K562 (cell line): ENCODE results near the gene MAGI3. TPM values are rescaled to one million over a fixed set of nuclear protein-coding genes. Genes with fewer than 3 reads are reported as not detected.

Experiments
- ATAC-seq: fragments of 200-7000 bp; cut with Tn5 transposase; 3 replicates; pipeline ENCODE4 v1.9.1; 2020; ENCODE audit warnings: moderate library complexity
- BruUV-seq: library from RNA; stranded (reverse); fragments of 400-500 nt; replicated peaks from 2 replicates; lab custom pipeline; 2021; lab: Mats Ljungman, UMichigan
- CTCF ChIA-PET: fragments of 300-600 bp; formaldehyde crosslinking; extraction: SDS; loops from one replicate; lab custom pipeline; 2021; ENCODE audit warnings: low intra/inter-chr PET ratio; lab: Yijun Ruan, JAX
- POLR2A ChIA-PET: fragments of 300-600, 350-650 bp; sonication (Branson Sonifier 250); formaldehyde crosslinking; extraction: SDS; loops from one replicate; lab custom pipeline; 2021; ENCODE audit warnings: antibody characterized with exemption, inconsistent platforms; lab: Yijun Ruan, JAX
- DNase-seq, 4 experiments: peaks; one replicate each; pipeline versions ENCODE4 v3.0.0 to v3.0.0-alpha.2; 2011 to 2018; ENCODE audit warnings: low spot score in 3 of 4, mixed read lengths in 3 of 4; ENCODE audit errors: extremely low read depth in 1 of 4
- FAIRE-seq: peaks from 2 replicates; lab custom pipeline; 2011; peaks lifted over from hg19 to GRCh38; lab: Jason Lieb, UNC
- H2AFZ ChIP-seq: 2 replicates; pipeline ENCODE4 v1.6.0; 2011; ENCODE audit warnings: low read depth, low read length, control low read depth, inconsistent platforms
- H3K27ac ChIP-seq: fragments of 200-600 bp; 3 replicates; pipeline ENCODE4 v1.8.0; 2011; ENCODE audit warnings: low read depth, mild to moderate bottlenecking, control low read depth, inconsistent platforms, low read length, moderate library complexity, mixed read lengths; ENCODE audit errors: extremely low read depth
- H3K27me3 ChIP-seq, 2 experiments: fragments of 300-600 bp in 1 of 2; 2 replicates in 1 of 2; 3 replicates in 1 of 2; pipeline versions ENCODE4 v1.6.0 to v1.8.0; 2011; ENCODE audit warnings: inconsistent platforms in 2 of 2, low read length in 2 of 2, mild to moderate bottlenecking in 1 of 2, mixed read lengths in 1 of 2, moderate library complexity in 1 of 2; ENCODE audit not compliant: control insufficient read depth in 2 of 2, insufficient read depth in 2 of 2
- H3K36me3 ChIP-seq: fragments of 300-600 bp; 3 replicates; pipeline ENCODE4 v1.8.0; 2011; ENCODE audit warnings: mild to moderate bottlenecking, low read length, inconsistent platforms; ENCODE audit not compliant: control insufficient read depth, insufficient read depth
- H3K4me1 ChIP-seq, 2 experiments: fragments of 200-600 bp in 1 of 2; replicated peaks in 1 of 2; 2 replicates in 1 of 2; 3 replicates in 1 of 2; pipeline versions ENCODE4 v1.5.1 to v1.8.0; 2011; ENCODE audit warnings: inconsistent platforms in 2 of 2, low read length in 2 of 2, mild to moderate bottlenecking in 1 of 2, mixed read lengths in 1 of 2, moderate library complexity in 1 of 2; ENCODE audit not compliant: control insufficient read depth in 2 of 2, insufficient read depth in 2 of 2
- H3K4me2 ChIP-seq: 2 replicates; pipeline ENCODE4 v1.6.1; 2011; ENCODE audit warnings: low read length, control low read depth, inconsistent platforms, mixed read lengths; ENCODE audit not compliant: insufficient read depth
- H3K4me3 ChIP-seq: fragments of 200-600 bp; sonication (generic), shearing (Covaris generic); 2 replicates; pipeline ENCODE4 v1.5.1; 2016; ENCODE audit warnings: control low read depth, inconsistent platforms
- H3K79me2 ChIP-seq: fragments of 200-600 bp; 3 replicates; pipeline ENCODE4 v1.8.0; 2011; ENCODE audit warnings: low read length, inconsistent platforms; ENCODE audit not compliant: control insufficient read depth, insufficient read depth
- H3K9ac ChIP-seq, 2 experiments: 2 replicates each; pipeline versions ENCODE4 v1.6.0 to v1.6.1; 2011; ENCODE audit warnings: low read depth in 2 of 2, low read length in 2 of 2, control low read depth in 1 of 2, inconsistent platforms in 1 of 2, mild to moderate bottlenecking in 1 of 2, mixed read lengths in 1 of 2; ENCODE audit not compliant: insufficient read depth in 1 of 2
- H3K9me1 ChIP-seq: one replicate; pipeline ENCODE4 v1.6.0; 2011; ENCODE audit warnings: inconsistent platforms, mild to moderate bottlenecking, low read length, moderate library complexity; ENCODE audit not compliant: control insufficient read depth, insufficient read depth
- H3K9me3 ChIP-seq: replicated peaks from 2 replicates; pipeline ENCODE4 v1.5.1; 2011; ENCODE audit warnings: low read depth, low read length, inconsistent platforms; ENCODE audit not compliant: control insufficient read depth, insufficient read depth
- H4K20me1 ChIP-seq: replicated peaks from 2 replicates; pipeline ENCODE4 v1.6.1; 2011; ENCODE audit warnings: low read length, inconsistent platforms, mixed read lengths; ENCODE audit not compliant: control insufficient read depth, insufficient read depth
- CBX2 ChIP-seq: fragments of 200-600 bp; sonication (generic); IDR thresholded peaks from one replicate; pipeline ENCODE4 v1.6.1; 2012; ENCODE audit warnings: mild to moderate bottlenecking, low read length, inconsistent platforms; ENCODE audit not compliant: insufficient read depth, poor library complexity, severe bottlenecking
- CHD7 ChIP-seq: fragments of 200-600 bp; sonication (generic); IDR thresholded peaks from one replicate; pipeline ENCODE4 v1.6.1; 2012; ENCODE audit warnings: mild to moderate bottlenecking, low read depth, low read length, inconsistent platforms
- EP300 ChIP-seq: IDR thresholded peaks from 2 replicates; pipeline ENCODE4 v1.6.1; 2012; ENCODE audit warnings: low read length, improper control_type of control experiment
- GATA2 ChIP-seq: sonication (generic); formaldehyde crosslinking; IDR thresholded peaks from 2 replicates; pipeline ENCODE4 v1.4.0; 2020; ENCODE audit warnings: mild to moderate bottlenecking, missing genetic modification reagents
- NFATC3 ChIP-seq: fragments of 450-650 bp; IDR thresholded peaks from 2 replicates; pipeline ENCODE4 v1.6.1; 2017; ENCODE audit warnings: mild to moderate bottlenecking
- NR1H2 ChIP-seq: sonication (generic); formaldehyde crosslinking; IDR thresholded peaks from 2 replicates; pipeline ENCODE4 v1.4.0; 2020; ENCODE audit warnings: mild to moderate bottlenecking, missing genetic modification reagents
- SRF ChIP-seq, 2 experiments: fragments of 250-450, 450-650 bp in 1 of 2; sonication (Bioruptor Pico) in 1 of 2; sonication (generic) in 1 of 2; formaldehyde crosslinking; IDR thresholded peaks; 2 replicates each; pipeline versions ENCODE4 v1.5.0 to v1.5.1; 2020 to 2022; ENCODE audit warnings: mild to moderate bottlenecking in 1 of 2, missing genetic modification reagents in 1 of 2
- U2AF1 ChIP-seq: fragments of 200-400 bp; formaldehyde crosslinking; optimal IDR thresholded peaks from 2 replicates; pipeline ENCODE3; 2017; ENCODE audit warnings: mild to moderate bottlenecking, low read depth, low read length, moderate library complexity
- ZC3H8 ChIP-seq: fragments of 450-650 bp; IDR thresholded peaks from 2 replicates; pipeline ENCODE4 v1.6.1; 2017
- ZFX ChIP-seq: sonication (generic); formaldehyde crosslinking; IDR thresholded peaks from 2 replicates; pipeline ENCODE4 v1.8.0; 2022; ENCODE audit warnings: mild to moderate bottlenecking, missing genetic modification reagents, moderate library complexity
- WGBS: fragments of 100-300 bp; shearing (Covaris generic); methylation state at CpG from one replicate; pipeline ENCODE4 v1.1.6; 2016; ENCODE audit warnings: low coverage, mixed read lengths; ENCODE audit not compliant: insufficient coverage; ENCODE audit errors: missing lambda C conversion rate; 5-methylcytosine and 5-hydroxymethylcytosine counted together
- in situ Hi-C: fragments of 300-500 bp; cut with MboI; formaldehyde crosslinking; loops from 4 replicates; pipeline ENCODE4 v1.15.0; 2018; ENCODE audit warnings: inconsistent platforms, mixed read lengths
- intact Hi-C: fragments of 100-400 bp; cut with micrococcal nuclease; formaldehyde crosslinking; loops from 2 replicates; pipeline ENCODE4 v1.14.2; 2022
- polyA plus RNA-seq, 8 experiments: library from polyadenylated mRNA; depleted of rRNA in 4 of 8; stranded (reverse) in 5 of 8; unstranded in 3 of 8; fragments of >200 nt; fragmentation: Nextera tagmentation in 2 of 8; fragmentation: Illumina TruSeq in 1 of 8; extraction: Ambion mirVana in 2 of 8; extraction: Trizol in 1 of 8; gene quantifications; 2 replicates each; pipeline versions ENCODE4 v1.2.1 to v1.2.3, GENCODE V29; 2011 to 2014; ENCODE audit warnings: inconsistent platforms in 1 of 8, missing spikeins in 1 of 8
- total RNA-seq, 7 experiments: library from RNA; depleted of rRNA in 6 of 7; stranded (reverse); fragments of >200 nt in 6 of 7; fragmentation: Illumina TruSeq in 2 of 7; extraction: Trizol in 2 of 7; gene quantifications; 2 replicates each; pipeline versions ENCODE4 v1.2.1 to v1.2.3, GENCODE V29; 2011 to 2021; ENCODE audit warnings: low replicate concordance in 1 of 7

The MAGI3 gene
- total and polyA plus RNA-seq, 9 of the 15 experiments (the other 6 are each of a cell fraction or from before 2014, with no cell fraction given), result 1.0 to 8.6 (median 5.5) TPM

- H2AFZ ChIP-seq, result peak overlapping the region; percentile 91; the same call in 1 of the 2 replicates
- BruUV-seq, result no TSS peak
- ATAC-seq (no peak), FAIRE-seq (peak; percentile 75), DNase-seq (peak in 1 of 4 experiments; percentile 18)
- peaks cover 6 to 13% of the 10 kb centered on the region in 2 experiments; a peak in 4 of 5 replicates for H3K27me3 ChIP-seq
- intact Hi-C loops, result loop anchor here (5.0 kb wide), 1 partner anchor 286 kb away; no protein-coding TSS in a partner anchor
- H3K36me3 ChIP-seq, result no peaks in the 10 kb centered on the region
- H3K79me2 ChIP-seq, result 0 out of 3 replicates have a peak, but pooled peaks cover 3% of the 10 kb centered on the region
- H3K9me3 ChIP-seq, result no peaks in the 10 kb centered on the region
- peak overlapping the region in 1 of 2 experiments; percentile 93; a peak in 1 of 4 replicates for H3K9ac ChIP-seq
- CTCF ChIA-PET, result no interaction called here
- H3K4me1 ChIP-seq, result peaks cover 17 to 23% of the 10 kb centered on the region in 2 experiments; a peak in 4 of 5 replicates
- no peak overlapping the region for H3K27ac ChIP-seq
- in situ Hi-C loops, result no loop called here
- H4K20me1 ChIP-seq, result peaks cover 8% of the 10 kb centered on the region
- H3K4me3 ChIP-seq, result peak overlapping the region; percentile 55
- no peaks in the 10 kb centered on the region for H3K9me1 ChIP-seq
- peak overlapping the region; percentile 87 for H3K4me2 ChIP-seq
- 3% methylated on average over 9 of the region's 9 CpGs for WGBS
- POLR2A ChIA-PET, result interaction anchor here (0.6 to 1.3 kb wide), 6 partner anchors 12 to 244 kb away, joined by 3 to 5 read pairs (median 3); no protein-coding TSS in a partner anchor
- TF ChIP-seq EP300 (0 out of 2 replicates have a peak, but pooled peaks have one; percentile 0), GATA2 (CRISPR knock-in tag) (peak; percentile 36; the same call in 1 of the 2 replicates), SRF (CRISPR knock-in tag; IDR thresholded peaks at IDR 0.05) (no peak), U2AF1 (no peak), ZFX (CRISPR knock-in tag) (no peak), CHD7 (no peak), ZC3H8 (no peak), NFATC3 (no peak), NR1H2 (0 out of 2 replicates have a peak, but pooled peaks have one; percentile 17), CBX2 (peak; percentile 73)
Measured at GRCh38 chr1:113391649-113392271, 1.4 kb downstream of the MAGI3 start.
